HTERT RPE-1 (cell line): ENCODE data around the gene GRAMD1C.

Experiments used
- in situ Hi-C: fragments of 300-500 bp; cut with MboI; formaldehyde crosslinking; loops from 4 replicates; pipeline ENCODE4 v1.14.3; 2020; ENCODE audit warnings: low sequenced_read_pairs

Gene GRAMD1C

GRCh38 chr3:113948015-113948917 is 109.7 kb downstream of the GRAMD1C start:
- in situ Hi-C loops: no loop called here

- in situ Hi-C loops: no loop called here
Observed at GRCh38 chr3:113952921-113953320, 114.3 kb downstream of the GRAMD1C start.

GRCh38 chr3:113953677-113954076 is 115.1 kb downstream of the GRAMD1C start:
- in situ Hi-C loops: no loop called here

GRCh38 chr3:113954091-113954685 is 115.6 kb downstream of the GRAMD1C start:
- in situ Hi-C loops: no loop called here

- in situ Hi-C loops: no loop called here
Observed at GRCh38 chr3:113963879-113964278, 125.3 kb downstream of the GRAMD1C start.

GRCh38 chr3:113966172-113966571 is 127.6 kb downstream of the GRAMD1C start:
- in situ Hi-C loops: no loop called here

- in situ Hi-C loops: no loop called here
Observed at GRCh38 chr3:113968986-113969385, 130.4 kb downstream of the GRAMD1C start.

- in situ Hi-C loops: no loop called here
Observed at GRCh38 chr3:113977822-113978221, 139.2 kb downstream of the GRAMD1C start.

- in situ Hi-C loops: no loop called here
Observed at GRCh38 chr3:113979916-113980315, 141.3 kb downstream of the GRAMD1C start.

- in situ Hi-C loops: no loop called here
Observed at GRCh38 chr3:113981803-113982202, 143.2 kb downstream of the GRAMD1C start.

- in situ Hi-C loops: no loop called here
Observed at GRCh38 chr3:113983544-113983943, 145.0 kb downstream of the GRAMD1C start.

- in situ Hi-C loops: no loop called here
Observed at GRCh38 chr3:113985541-113985940, 147.0 kb downstream of the GRAMD1C start.
